Keratinocyte (primary cell): ENCODE results near the gene PIK3CD. TPM values are rescaled to one million over a fixed set of nuclear protein-coding genes. Genes with fewer than 3 reads are reported as not detected.

Experiments used
- DNase-seq: peaks from one replicate; pipeline ENCODE4 v3.0.0-alpha.2; 2011; ENCODE audit warnings: low read depth, missing footprints, low spot score
- FAIRE-seq: peaks from 2 replicates; lab custom pipeline; 2011; peaks lifted over from hg19 to GRCh38; lab: Jason Lieb, UNC
- H2AFZ ChIP-seq: 2 replicates; pipeline ENCODE4 v1.6.0; 2012; ENCODE audit warnings: low read length, control low read depth, inconsistent platforms; ENCODE audit not compliant: control insufficient read depth
- H3K27ac ChIP-seq: 2 replicates; pipeline ENCODE4 v1.5.1; 2011; ENCODE audit warnings: low read length; ENCODE audit not compliant: control insufficient read depth, insufficient read depth
- H3K27me3 ChIP-seq: 3 replicates; pipeline ENCODE4 v1.6.0; 2011; ENCODE audit warnings: low read length; ENCODE audit not compliant: control insufficient read depth, insufficient read depth; ENCODE audit errors: extremely low read depth
- H3K36me3 ChIP-seq, 2 experiments: 2 replicates in 1 of 2; 3 replicates in 1 of 2; pipeline ENCODE4 v1.5.1; 2011; ENCODE audit warnings: low read length in 2 of 2, mild to moderate bottlenecking in 1 of 2; ENCODE audit not compliant: control insufficient read depth in 2 of 2, insufficient read depth in 2 of 2; ENCODE audit errors: extremely low read depth in 1 of 2
- H3K4me1 ChIP-seq: 3 replicates; pipeline ENCODE4 v1.5.1; 2011; ENCODE audit warnings: low read length; ENCODE audit not compliant: control insufficient read depth, insufficient read depth; ENCODE audit errors: extremely low read depth
- H3K4me2 ChIP-seq: 3 replicates; pipeline ENCODE4 v1.6.0; 2011; ENCODE audit warnings: low read depth, low read length; ENCODE audit not compliant: control insufficient read depth, insufficient read depth; ENCODE audit errors: extremely low read depth
- H3K4me3 ChIP-seq, 3 experiments: fragments of 200-600 bp in 1 of 3; sonication (generic) in 1 of 3; 2 replicates in 2 of 3; 3 replicates in 1 of 3; pipeline ENCODE4 v1.5.1; 2011 to 2016; ENCODE audit warnings: low read length in 3 of 3, mild to moderate bottlenecking in 3 of 3, control low read depth in 2 of 3, inconsistent platforms in 1 of 3, low read depth in 1 of 3, mixed read lengths in 1 of 3, mixed run types in 1 of 3, moderate library complexity in 1 of 3; ENCODE audit not compliant: control insufficient read depth in 2 of 3, insufficient read depth in 2 of 3; ENCODE audit errors: extremely low read depth in 1 of 3
- H3K79me2 ChIP-seq: 2 replicates; pipeline ENCODE4 v1.6.0; 2012; ENCODE audit warnings: low read length; ENCODE audit not compliant: control insufficient read depth, insufficient read depth
- H3K9ac ChIP-seq: 3 replicates; pipeline ENCODE4 v1.6.0; 2011; ENCODE audit warnings: low read length; ENCODE audit not compliant: control insufficient read depth, insufficient read depth; ENCODE audit errors: extremely low read depth
- H3K9me1 ChIP-seq: 3 replicates; pipeline ENCODE4 v1.6.0; 2011; ENCODE audit warnings: low read length; ENCODE audit not compliant: control insufficient read depth, insufficient read depth; ENCODE audit errors: extremely low read depth
- H3K9me3 ChIP-seq: 2 replicates; pipeline ENCODE4 v1.5.1; 2012; ENCODE audit warnings: low read depth, low read length; ENCODE audit not compliant: control insufficient read depth
- H4K20me1 ChIP-seq: 3 replicates; pipeline ENCODE4 v1.6.0; 2011; ENCODE audit warnings: low read length; ENCODE audit not compliant: control insufficient read depth, insufficient read depth; ENCODE audit errors: extremely low read depth
- CTCF ChIP-seq, 3 experiments: IDR thresholded peaks in 1 of 3; conservative IDR thresholded peaks in 1 of 3; optimal IDR thresholded peaks in 1 of 3; 2 replicates in 2 of 3; 3 replicates in 1 of 3; pipeline versions ENCODE3 to v1.5.1; 2011; ENCODE audit warnings: low read length in 3 of 3, mild to moderate bottlenecking in 3 of 3, moderate library complexity in 2 of 3, control low read depth in 1 of 3, inconsistent platforms in 1 of 3; ENCODE audit not compliant: insufficient read depth in 2 of 3; ENCODE audit errors: extremely low read depth in 1 of 3
- EZH2 ChIP-seq: IDR thresholded peaks from one replicate; pipeline ENCODE4 v1.6.1; 2012; ENCODE audit warnings: inconsistent platforms, mild to moderate bottlenecking, low read length, moderate library complexity
- dilution Hi-C: fragments of 300-500 bp; cut with MboI; formaldehyde crosslinking; loops from one replicate; pipeline ENCODE4 v1.7.0; 2020; ENCODE audit warnings: low sequenced_read_pairs; ENCODE audit not compliant: extremely low pct_ligation_motif_present
- polyA plus RNA-seq, 5 experiments: library from polyadenylated mRNA; depleted of rRNA in 3 of 5; stranded (reverse) in 3 of 5; stranded (forward) in 1 of 5; unstranded in 1 of 5; fragments of >200 nt; gene quantifications; 1 replicate in 1 of 5; 2 replicates in 3 of 5; 3 replicates in 1 of 5; pipeline versions ENCODE4 v1.2.1 to v1.2.3, GENCODE V29; 2011 to 2012; ENCODE audit warnings: missing spikeins in 2 of 5, low read depth in 1 of 5, low replicate concordance in 1 of 5

PIK3CD gene
- polyA plus RNA-seq, 1 donor (not counting 4 experiments of a cell fraction or from before 2014, with no cell fraction given): 7.8 TPM

GRCh38 chr1:9753121-9753531, 101.6 kb downstream of the PIK3CD start:
- Histone ChIP-seq H3K36me3 (peaks cover 36 to 43% of the 10 kb centered on the region in 2 experiments), H3K9ac (no peak overlapping the region), H3K9me3 (no peaks in the 10 kb centered on the region), H3K9me1 (no peaks in the 10 kb centered on the region), H3K4me1 (peaks cover 8% of the 10 kb centered on the region), H3K79me2 (peaks cover 62% of the 10 kb centered on the region), H3K4me3 (no peak overlapping the region), H4K20me1 (peaks cover 4% of the 10 kb centered on the region), H3K27ac (no peak overlapping the region), H3K4me2 (no peak overlapping the region), H3K27me3 (no peaks in the 10 kb centered on the region), H2AFZ (no peak overlapping the region)
- no peak for DNase-seq
- dilution Hi-C loops: no loop called here
- no peak for FAIRE-seq
- no peak for TF ChIP-seq EZH2
- no peak for TF ChIP-seq CTCF (optimal IDR thresholded peaks at IDR 0.05 in 1 of 3, IDR thresholded peaks at IDR 0.05 in 1 of 3, conservative IDR thresholded peaks at IDR 0.05 in 1 of 3; ENCODE audit: extremely low read depth in 1 of 3, insufficient read depth in 2 of 3, low read length in 3 of 3)

GRCh38 chr1:9755441-9755995, 104.0 kb downstream of the PIK3CD start:
- DNase-seq (no peak), FAIRE-seq (no peak)
- peaks cover 6% of the 10 kb centered on the region for H4K20me1 ChIP-seq
- no peak for TF ChIP-seq EZH2
- no peak for TF ChIP-seq CTCF (optimal IDR thresholded peaks at IDR 0.05 in 1 of 3, IDR thresholded peaks at IDR 0.05 in 1 of 3, conservative IDR thresholded peaks at IDR 0.05 in 1 of 3; ENCODE audit: extremely low read depth in 1 of 3, insufficient read depth in 2 of 3, low read length in 3 of 3)
- H3K9ac ChIP-seq: no peak overlapping the region
- no peaks in the 10 kb centered on the region for H3K9me1 ChIP-seq
- dilution Hi-C loops: no loop called here
- no peak overlapping the region for H2AFZ ChIP-seq
- peaks cover 21% of the 10 kb centered on the region for H3K4me1 ChIP-seq
- H3K4me2 ChIP-seq: peak overlapping the region; percentile 30
- no peaks in the 10 kb centered on the region for H3K27me3 ChIP-seq
- H3K9me3 ChIP-seq: no peaks in the 10 kb centered on the region
- peak overlapping the region; percentile 33 for H3K27ac ChIP-seq
- H3K4me3 ChIP-seq: no peak overlapping the region
- H3K36me3 ChIP-seq: peaks cover 26 to 32% of the 10 kb centered on the region in 2 experiments
- peaks cover 79% of the 10 kb centered on the region for H3K79me2 ChIP-seq
